ENCODE data around the gene MAGIX. TPM values are rescaled to one million over a fixed set of nuclear protein-coding genes. Genes with fewer than 3 reads are reported as not detected.
"Not testable (repeated sequence)": the region's sequence is repeated elsewhere in the genome, so short reads cannot be mapped to it uniquely, and the experiment has no call there.

Gene MAGIX
- polyA plus RNA-seq, 1 donor, result 2.7 TPM

DNA sequence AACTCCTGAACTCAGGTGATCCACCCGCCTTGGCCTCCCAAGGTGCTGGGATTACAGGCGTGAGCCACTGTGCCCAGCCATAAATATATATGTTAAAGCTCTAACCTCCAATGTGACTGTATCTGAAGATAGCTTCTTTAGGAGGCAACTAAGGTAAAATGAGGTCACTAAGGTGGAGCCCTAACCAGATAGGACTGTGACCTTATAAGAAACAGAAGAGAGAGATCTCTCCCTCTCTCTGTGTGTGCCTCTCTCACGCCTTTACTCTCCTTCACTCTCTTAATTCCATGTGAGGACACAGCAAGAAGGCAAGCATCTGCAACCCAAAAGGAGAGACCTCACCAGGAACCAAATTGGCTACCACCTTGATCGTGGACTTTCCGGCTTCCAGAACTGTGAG, 926 bp upstream of the MAGIX start:
- no peak for DNase-seq

- DNase-seq, result peak; percentile 91
Observed at GRCh38 chrX:49163555-49164419, 1.2 kb downstream of the MAGIX start.

- no peak for DNase-seq
Observed at GRCh38 chrX:49164589-49165360, 2.2 kb downstream of the MAGIX start.

DNA sequence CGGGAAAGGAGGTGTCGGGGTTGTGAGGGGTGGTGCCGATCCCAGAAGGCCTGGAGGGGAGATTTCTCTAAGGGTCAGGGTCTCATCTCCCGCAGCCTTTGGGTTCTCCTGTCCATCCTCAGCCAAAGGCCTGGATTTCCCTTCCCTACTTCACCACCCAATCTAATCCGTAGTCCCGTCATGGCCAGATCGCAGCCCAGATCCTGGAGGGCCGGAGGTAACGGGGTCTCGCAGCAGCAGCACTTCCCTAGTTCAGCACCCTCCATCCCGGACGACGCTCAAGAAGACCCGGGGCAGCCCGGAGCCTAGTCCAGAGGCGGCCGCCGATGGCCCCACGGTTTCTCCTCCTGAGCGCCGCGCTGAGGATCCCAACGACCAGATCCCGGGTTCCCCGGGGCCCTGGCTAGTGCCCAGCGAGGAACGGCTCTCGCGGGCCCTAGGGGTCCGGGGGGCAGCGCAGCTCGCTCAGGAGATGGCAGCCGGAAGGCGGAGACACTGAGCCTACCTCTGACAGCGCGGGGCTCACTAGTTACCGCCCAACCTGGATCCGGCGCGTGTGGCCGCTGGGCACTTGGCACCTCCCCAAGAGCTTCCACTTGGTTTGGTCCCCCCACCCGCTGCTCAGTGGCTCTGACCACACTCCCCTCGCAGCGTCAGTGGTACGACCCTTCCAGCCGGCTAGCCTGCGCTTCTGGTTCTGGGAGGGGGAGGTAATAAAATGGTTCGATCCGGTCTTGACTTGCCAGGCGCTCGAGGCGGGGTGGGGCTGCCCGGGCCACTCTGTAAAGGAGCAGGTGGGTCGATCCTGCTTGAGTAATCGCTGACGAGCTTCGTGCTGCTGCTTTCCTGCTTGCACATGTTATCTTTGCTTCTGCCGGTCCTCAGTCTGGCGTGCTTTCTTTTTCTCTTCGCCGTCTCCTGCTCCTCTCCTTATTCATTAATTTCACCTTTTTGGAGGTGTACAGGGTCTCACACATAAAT, 3.6 kb downstream of the MAGIX start:
- DNase-seq, result peak; percentile 56

DNA sequence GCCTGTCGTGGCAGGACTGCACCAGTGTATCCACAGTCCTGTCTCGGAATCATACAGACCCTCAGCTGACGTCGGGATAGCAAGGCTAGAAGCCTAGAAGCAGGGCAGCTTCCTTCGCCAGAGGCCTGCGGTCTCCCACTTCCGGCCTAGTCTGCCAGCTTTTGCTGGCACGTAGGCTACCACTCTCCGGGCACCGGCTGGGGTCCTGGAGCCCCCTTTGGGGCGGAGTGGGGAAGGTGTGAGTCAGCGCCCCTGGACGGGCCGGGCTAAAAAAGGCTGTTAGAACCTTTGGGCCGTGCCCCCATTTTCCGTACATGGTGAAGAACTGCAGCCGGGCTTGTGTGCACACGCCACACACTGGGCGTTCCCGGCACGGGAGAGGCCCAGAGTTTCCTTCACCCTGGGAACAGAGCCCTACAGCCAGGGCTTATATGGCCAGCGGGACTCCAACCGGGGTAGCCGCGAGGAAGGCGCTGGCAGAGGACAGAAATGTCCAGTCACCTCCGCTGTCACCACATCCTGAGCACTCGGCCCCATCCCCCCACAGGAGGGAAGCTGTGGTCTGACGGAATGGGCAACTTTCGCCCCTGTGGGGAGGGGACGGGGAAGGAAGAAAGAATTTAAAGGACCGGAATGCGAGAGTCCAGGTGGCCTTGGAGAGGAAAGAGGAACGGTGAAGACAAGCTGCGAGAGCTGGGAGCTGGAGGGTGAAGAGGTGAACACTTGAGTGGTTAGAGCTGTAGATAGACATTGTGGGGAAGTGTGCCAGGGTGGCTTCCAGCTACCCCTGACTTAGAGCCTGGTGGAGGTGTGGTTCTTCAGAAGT, 4.6 kb downstream of the MAGIX start:
- DNase-seq, result peak; percentile 54

DNA sequence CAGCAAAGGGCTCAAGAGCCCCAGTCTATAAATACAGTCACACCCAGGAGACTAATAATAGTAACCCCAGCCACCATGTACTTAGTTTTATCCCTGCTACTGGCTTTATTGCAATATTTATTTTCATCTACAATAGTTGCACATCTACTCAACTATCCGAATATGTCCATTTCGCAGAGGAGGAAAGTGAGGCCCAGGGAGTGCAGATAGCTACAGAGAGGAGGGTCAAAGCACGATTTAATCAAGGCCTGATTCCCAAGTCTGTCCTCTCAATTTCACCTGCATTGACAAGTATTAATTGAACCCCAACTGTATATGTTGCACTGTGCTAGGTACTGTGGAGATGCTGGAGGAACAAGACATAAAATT, 5.2 kb downstream of the MAGIX start:
- no peak for DNase-seq

DNA sequence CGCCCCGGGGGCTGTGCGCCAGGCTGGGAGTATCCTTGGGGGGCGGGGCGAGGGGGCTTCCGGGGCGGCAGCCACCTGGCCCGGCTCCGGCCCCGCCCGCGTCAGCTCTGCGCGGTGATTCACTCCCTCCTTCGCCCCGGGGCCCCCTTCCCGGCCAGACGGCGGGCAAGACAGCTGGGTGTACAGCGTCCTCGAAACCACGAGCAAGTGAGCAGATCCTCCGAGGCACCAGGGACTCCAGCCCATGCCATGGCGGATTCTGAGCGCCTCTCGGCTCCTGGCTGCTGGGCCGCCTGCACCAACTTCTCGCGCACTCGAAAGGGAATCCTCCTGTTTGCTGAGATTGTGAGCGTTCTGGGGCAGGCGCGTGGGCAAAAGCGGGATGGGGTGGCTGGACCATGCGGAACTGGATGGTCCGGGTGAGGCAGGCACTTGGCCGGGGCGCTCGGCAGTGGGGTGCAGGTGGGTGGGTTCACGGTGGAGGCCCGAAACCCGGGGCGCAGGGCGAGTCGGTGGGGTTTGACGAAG, 9.3 kb downstream of the MAGIX start, which contains the start of gene PLP2:
PLP2 (plus strand) TSS at position 147 of the 528 bp plus-strand sequence; CDS start at position 250, 103 bp downstream.
- DNase-seq, result no peak

GRCh38 chrX:49172280-49172780, 9.8 kb downstream of the MAGIX start:
- DNase-seq, result no peak

DNA sequence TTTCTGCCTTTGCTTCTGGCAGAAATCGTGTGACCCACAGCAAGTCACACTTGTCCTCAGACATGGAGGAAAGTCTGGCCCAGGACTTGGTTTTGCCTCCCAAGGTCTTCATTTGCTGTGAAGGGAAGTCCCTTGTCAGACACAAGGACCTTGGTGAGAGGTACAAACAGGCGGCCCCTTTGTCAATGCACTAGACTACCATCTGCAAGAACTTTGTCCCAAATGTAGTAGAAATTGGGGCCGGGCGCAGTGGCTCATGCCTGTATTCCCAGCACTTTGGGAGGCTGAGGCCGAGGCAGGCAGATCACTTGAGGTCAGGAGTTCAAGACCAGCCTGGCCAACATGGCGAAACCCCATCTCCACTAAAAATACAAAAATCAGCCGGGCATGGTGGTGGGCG, 11.0 kb downstream of the MAGIX start:
- not testable (repeated sequence) for DNase-seq

DNA sequence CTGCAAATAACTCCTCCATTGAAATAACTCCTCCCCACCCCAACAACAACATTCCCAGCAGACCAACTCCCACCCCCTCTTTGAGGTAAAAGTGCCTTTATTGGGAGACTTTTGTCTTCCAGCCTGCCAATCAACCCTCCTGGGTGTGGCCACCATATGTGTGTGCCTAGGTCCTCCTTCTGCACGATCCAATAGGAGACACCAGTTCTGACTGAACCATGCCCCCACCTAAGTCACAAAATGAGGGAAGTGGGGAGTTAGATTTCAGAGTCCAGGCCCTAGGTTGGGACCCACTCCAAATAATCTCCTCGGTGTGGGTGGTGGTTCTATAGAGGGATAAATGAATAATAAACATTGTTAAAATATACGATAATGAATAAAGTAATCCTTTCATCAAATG, 12.2 kb downstream of the MAGIX start:
- DNase-seq, result no peak

GRCh38 chrX:49175435-49176274, 13.1 kb downstream of the MAGIX start:
- no peak for DNase-seq

GRCh38 chrX:49176421-49177326, 14.1 kb downstream of the MAGIX start:
- DNase-seq, result no peak

GRCh38 chrX:49177338-49177833, 14.8 kb downstream of the MAGIX start:
- DNase-seq, result no peak

- DNase-seq, result no peak
Observed at GRCh38 chrX:49177873-49178480, 15.4 kb downstream of the MAGIX start.

GRCh38 chrX:49178537-49178936, 16.0 kb downstream of the MAGIX start:
- DNase-seq, result no peak

- DNase-seq, result no peak
Observed at GRCh38 chrX:49179358-49179757, 16.8 kb downstream of the MAGIX start.

DNA sequence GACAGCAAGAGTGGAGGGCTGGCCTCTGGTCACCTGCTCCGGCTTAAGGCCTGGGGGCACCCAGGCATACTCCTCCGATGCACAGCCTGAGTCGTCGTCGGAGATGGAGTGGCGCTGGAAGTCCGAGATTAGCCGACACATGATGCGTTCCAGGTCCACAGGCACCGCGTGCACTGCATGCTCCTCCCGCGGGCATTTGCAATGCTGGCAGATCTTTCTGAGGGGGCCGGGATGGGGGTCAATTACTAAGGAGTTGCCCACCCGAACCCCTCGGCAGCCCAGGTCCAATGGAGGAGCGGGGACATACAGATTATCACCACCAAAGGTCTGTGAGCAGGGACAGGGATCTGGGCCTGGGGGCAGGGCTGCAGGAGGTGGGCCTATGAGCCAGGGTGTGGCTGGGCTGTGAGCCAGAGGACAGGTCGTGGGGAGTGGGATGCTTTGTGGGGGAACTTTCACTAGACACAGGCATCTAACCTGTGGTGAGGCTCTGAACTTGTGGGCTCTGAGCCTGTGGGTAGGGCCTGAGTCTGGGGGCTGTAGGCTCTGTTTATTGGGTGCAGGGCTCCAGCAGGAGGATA, 21.2 kb downstream of the MAGIX start:
- DNase-seq, result no peak

Data from hindlimb muscle (tissue), 1 donor.